GM20000 (cell line): ENCODE measurements around the gene RGP1.
A peak's percentile ranks its signal among the peaks of the same experiment; 100 is the strongest.

ENCODE experiments used
- DNase-seq: peaks from one replicate; pipeline ENCODE4 v3.0.0; 2012; ENCODE audit warnings: low spot score
- TF ChIP-seq, protein P1 (sequence below): IDR thresholded peaks from 2 replicates; pipeline ENCODE4 v1.5.1; 2012; ENCODE audit warnings: mild to moderate bottlenecking, control low read depth; ENCODE audit errors: extremely low read depth, missing control alignments

The RGP1 gene

GRCh38 chr9:35743880-35744518, 5.1 kb upstream of the RGP1 start:
- TF ChIP-seq, protein P1, sequence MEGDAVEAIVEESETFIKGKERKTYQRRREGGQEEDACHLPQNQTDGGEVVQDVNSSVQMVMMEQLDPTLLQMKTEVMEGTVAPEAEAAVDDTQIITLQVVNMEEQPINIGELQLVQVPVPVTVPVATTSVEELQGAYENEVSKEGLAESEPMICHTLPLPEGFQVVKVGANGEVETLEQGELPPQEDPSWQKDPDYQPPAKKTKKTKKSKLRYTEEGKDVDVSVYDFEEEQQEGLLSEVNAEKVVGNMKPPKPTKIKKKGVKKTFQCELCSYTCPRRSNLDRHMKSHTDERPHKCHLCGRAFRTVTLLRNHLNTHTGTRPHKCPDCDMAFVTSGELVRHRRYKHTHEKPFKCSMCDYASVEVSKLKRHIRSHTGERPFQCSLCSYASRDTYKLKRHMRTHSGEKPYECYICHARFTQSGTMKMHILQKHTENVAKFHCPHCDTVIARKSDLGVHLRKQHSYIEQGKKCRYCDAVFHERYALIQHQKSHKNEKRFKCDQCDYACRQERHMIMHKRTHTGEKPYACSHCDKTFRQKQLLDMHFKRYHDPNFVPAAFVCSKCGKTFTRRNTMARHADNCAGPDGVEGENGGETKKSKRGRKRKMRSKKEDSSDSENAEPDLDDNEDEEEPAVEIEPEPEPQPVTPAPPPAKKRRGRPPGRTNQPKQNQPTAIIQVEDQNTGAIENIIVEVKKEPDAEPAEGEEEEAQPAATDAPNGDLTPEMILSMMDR: no peak
- DNase-seq: no peak

DNA sequence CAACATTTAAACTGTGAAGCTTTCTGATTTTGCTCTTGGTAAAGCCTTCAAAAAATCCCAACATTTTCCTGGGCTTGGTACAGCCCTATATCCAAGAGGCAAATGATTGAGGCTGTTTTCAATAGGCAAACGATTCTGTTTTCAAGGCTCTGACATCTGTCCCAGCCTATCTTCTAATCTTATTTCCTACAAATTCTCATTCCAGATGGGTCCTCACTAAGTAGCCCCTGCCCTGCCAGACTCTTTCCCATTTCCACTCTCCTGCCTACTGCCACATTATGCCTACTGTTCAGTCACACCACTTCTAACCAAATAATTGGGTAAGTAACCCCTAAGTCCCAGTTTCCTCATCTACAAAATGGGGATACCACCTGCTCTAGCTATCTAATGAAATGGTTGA, 3.5 kb upstream of the RGP1 start:
- TF ChIP-seq, protein P1: no peak
- DNase-seq: no peak

DNA sequence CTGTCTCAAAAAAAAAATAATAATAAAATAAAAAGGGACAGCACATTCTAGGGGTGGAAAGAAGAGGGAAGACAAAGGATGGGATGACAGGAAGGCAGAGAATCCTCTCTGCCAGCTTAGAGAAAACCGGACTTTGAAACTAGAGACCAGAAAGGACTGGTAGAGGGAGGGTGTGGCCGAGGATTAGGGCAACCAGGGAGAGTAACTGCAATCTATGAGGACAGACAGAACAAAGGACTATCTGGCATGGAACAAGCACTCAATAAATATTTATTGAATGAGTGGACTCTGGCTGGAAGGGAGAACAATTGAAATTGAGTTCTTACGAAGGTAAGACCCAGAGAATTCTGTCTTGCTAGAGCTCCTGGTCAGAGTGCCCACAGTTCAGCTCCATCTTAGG, 2.5 kb upstream of the RGP1 start:
- no peak for DNase-seq
- TF ChIP-seq, protein P1: no peak

DNA sequence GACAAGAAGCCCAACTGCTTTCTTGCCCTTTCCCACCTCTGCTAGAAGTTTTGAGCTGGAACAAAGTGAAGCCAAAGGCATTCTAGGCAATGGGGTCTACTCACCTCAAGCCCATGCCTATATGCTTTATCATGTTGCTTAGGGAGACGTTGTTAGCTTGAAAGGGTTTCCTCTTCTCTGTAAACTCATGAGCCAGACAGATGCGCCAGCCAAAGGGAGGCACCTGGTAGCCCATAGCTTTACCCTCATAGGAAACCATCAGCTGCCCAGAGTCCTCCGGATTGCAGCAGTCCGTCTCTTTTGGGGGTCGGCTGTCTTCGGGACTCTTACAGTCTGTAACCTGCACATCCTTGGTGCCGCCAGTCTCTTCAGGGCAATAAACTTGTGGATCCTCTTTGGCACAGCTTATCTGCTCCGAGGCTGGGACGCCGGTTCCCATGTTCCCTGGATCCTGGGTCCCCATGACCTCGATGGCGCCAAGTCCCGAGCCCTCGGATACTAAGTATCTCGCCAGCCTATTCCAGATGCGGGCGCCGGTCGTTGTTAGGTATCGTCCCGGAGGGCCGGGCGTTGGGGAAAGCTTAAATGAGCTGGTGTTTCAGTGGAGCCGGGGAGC, 737 bp upstream of the RGP1 start:
- TF ChIP-seq, protein P1: no peak
- DNase-seq: no peak

DNA sequence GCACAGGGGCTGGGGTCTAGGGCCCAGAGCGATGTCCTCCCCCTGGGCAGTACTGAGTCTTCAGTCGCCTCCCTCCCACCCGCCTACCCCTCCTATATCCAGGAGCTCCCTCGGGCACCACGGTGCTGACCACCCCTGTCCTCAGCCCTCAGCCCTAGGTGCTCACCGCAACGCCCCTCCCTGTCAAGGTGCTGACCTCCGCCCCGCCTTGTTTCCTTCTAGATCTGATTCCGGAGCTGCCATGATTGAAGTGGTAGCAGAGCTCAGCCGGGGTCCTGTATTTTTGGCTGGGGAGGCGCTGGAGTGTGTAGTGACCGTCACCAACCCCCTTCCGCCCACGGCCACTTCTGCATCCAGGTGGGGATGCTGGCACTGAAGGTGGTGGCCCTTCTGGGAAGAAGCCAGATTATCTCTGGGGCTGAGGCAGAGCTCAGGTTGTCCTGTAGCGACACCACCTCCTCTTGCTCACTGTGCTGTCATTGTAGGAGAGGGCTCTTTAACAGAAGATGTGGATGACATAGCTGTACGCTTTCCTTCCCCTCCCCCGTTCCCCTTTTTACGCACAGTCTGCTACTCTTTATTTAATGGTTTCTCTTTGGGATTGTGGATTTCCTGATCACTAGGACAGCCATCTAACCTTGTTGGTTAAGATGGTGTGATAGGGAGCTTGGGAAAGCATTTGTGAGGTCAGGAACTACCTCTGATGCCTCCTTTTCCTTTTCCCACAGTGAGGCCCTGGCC, 598 bp downstream of the RGP1 start:
- DNase-seq: peak; percentile 64
- TF ChIP-seq, protein P1: no peak

GRCh38 chr9:35750256-35750531, 1.1 kb downstream of the RGP1 start:
- TF ChIP-seq, protein P1: no peak
- no peak for DNase-seq

DNA sequence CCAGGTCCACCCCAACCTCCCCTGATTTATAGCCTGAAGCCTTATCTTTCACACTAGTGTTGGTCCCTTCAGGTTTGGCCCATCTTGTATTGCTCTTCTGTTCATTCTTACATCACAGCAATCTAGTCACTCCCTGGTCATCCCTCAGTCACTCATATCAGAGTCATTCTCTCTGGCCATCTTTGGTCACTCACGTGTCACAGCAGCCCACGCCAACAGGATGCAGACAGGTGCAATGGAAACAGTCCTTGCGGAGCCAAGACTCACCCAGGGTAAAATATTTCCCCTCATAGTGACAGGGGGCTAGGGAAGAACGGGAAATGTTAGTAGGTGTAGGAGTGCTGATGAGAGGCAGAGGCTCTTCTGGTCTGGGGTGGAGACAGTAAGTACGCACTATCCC, 4.4 kb downstream of the RGP1 start:
- TF ChIP-seq, protein P1: no peak
- no peak for DNase-seq
